ENCODE data around the gene SLC35E3. TPM values are rescaled to one million over a fixed set of nuclear protein-coding genes. Genes with fewer than 3 reads are reported as not detected.

The SLC35E3 gene
- total and polyA plus RNA-seq, 2 experiments from 2014 or later, result 5.5 to 13.8 TPM

GRCh38 chr12:68788554-68789143 lies 42.7 kb downstream of the SLC35E3 start (continued):
- TF ChIP-seq, protein P1, sequence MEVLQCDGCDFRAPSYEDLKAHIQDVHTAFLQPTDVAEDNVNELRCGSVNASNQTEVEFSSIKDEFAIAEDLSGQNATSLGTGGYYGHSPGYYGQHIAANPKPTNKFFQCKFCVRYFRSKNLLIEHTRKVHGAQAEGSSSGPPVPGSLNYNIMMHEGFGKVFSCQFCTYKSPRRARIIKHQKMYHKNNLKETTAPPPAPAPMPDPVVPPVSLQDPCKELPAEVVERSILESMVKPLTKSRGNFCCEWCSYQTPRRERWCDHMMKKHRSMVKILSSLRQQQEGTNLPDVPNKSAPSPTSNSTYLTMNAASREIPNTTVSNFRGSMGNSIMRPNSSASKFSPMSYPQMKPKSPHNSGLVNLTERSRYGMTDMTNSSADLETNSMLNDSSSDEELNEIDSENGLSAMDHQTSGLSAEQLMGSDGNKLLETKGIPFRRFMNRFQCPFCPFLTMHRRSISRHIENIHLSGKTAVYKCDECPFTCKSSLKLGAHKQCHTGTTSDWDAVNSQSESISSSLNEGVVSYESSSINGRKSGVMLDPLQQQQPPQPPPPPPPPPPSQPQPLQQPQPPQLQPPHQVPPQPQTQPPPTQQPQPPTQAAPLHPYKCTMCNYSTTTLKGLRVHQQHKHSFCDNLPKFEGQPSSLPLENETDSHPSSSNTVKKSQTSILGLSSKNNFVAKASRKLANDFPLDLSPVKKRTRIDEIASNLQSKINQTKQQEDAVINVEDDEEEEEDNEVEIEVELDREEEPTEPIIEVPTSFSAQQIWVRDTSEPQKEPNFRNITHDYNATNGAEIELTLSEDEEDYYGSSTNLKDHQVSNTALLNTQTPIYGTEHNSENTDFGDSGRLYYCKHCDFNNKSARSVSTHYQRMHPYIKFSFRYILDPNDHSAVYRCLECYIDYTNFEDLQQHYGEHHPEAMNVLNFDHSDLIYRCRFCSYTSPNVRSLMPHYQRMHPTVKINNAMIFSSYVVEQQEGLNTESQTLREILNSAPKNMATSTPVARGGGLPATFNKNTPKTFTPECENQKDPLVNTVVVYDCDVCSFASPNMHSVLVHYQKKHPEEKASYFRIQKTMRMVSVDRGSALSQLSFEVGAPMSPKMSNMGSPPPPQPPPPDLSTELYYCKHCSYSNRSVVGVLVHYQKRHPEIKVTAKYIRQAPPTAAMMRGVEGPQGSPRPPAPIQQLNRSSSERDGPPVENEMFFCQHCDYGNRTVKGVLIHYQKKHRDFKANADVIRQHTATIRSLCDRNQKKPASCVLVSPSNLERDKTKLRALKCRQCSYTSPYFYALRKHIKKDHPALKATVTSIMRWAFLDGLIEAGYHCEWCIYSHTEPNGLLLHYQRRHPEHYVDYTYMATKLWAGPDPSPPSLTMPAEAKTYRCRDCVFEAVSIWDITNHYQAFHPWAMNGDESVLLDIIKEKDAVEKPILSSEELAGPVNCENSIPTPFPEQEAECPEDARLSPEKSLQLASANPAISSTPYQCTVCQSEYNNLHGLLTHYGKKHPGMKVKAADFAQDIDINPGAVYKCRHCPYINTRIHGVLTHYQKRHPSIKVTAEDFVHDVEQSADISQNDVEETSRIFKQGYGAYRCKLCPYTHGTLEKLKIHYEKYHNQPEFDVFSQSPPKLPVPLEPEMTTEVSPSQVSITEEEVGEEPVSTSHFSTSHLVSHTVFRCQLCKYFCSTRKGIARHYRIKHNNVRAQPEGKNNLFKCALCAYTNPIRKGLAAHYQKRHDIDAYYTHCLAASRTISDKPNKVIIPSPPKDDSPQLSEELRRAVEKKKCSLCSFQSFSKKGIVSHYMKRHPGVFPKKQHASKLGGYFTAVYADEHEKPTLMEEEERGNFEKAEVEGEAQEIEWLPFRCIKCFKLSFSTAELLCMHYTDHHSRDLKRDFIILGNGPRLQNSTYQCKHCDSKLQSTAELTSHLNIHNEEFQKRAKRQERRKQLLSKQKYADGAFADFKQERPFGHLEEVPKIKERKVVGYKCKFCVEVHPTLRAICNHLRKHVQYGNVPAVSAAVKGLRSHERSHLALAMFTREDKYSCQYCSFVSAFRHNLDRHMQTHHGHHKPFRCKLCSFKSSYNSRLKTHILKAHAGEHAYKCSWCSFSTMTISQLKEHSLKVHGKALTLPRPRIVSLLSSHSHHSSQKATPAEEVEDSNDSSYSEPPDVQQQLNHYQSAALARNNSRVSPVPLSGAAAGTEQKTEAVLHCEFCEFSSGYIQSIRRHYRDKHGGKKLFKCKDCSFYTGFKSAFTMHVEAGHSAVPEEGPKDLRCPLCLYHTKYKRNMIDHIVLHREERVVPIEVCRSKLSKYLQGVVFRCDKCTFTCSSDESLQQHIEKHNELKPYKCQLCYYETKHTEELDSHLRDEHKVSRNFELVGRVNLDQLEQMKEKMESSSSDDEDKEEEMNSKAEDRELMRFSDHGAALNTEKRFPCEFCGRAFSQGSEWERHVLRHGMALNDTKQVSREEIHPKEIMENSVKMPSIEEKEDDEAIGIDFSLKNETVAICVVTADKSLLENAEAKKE (CRISPR knock-in tag; IDR thresholded peaks at IDR 0.05), result no peak

DNA sequence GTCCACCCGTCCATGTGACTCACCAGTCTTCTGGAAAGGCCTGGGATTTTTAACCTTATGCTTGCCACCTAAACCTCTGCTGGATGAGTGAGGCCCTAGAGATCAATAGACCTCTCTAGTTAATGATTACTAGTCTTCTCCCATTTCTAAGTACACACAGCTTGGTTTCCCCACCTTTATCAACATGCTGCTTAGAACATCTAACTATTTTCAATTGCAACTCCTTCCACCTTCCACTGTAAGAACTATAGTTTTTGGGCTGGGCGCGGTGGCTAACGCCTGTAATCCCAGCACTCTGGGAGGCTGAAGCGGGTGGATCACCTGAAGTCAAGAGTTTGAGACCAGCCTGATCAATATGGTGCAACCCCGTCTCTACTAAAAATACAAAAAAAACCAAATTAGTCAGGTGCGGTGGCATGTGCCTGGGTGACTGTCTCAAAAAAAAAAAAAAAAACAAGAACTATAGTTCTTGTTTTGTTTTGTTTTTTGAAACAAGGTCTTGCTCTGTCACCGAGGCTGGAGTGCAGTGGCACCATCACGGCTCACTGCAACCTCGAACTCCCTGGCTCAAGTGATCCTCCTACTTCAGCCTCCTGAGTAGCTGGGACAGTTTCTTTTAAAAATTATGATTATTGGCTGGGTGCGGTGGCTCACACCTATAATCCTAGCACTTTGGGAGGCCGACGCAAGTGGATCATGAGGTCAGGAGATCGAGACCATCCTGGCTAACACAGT lies 43.3 kb downstream of the SLC35E3 start:
- H3K27ac Mint-ChIP-seq, result no peak overlapping the region
- H3K9me2 ChIP-seq (ENCODE audit: insufficient read depth), result no peaks in the 10 kb centered on the region; the same call in 1 of the 2 replicates
- no peaks in the 10 kb centered on the region for H3F3A ChIP-seq (replicated peaks; ENCODE audit: low read depth)
- no peaks in the 10 kb centered on the region for H3K36me3 ChIP-seq (ENCODE audit: insufficient read depth)
- no peaks in the 10 kb centered on the region for H3K36me3 Mint-ChIP-seq (ENCODE audit: low read depth)
- H3K4me2 ChIP-seq, result no peak overlapping the region
- ATAC-seq (no peak), DNase-seq (ENCODE audit: low spot score) (no peak)
- H3K79me2 ChIP-seq (replicated peaks; ENCODE audit: insufficient read depth), result no peaks in the 10 kb centered on the region
- no peak overlapping the region for H3K4me3 Mint-ChIP-seq
- no peak overlapping the region for H3K4me3 ChIP-seq
- H3K27me3 ChIP-seq (ENCODE audit: insufficient read depth), result no peaks in the 10 kb centered on the region
- peaks cover 6% of the 10 kb centered on the region for H3K27me3 Mint-ChIP-seq (ENCODE audit: insufficient read depth, low read depth, poor library complexity)
- peaks cover 12% of the 10 kb centered on the region for H3K4me1 Mint-ChIP-seq
- no peaks in the 10 kb centered on the region for H3K4me1 ChIP-seq (ENCODE audit: insufficient read depth)
- H3K9me3 Mint-ChIP-seq, result no peaks in the 10 kb centered on the region
- H4K20me1 ChIP-seq (replicated peaks; ENCODE audit: insufficient read depth), result no peaks in the 10 kb centered on the region
- H2AFZ ChIP-seq, result no peak overlapping the region
- H3K27ac ChIP-seq (ENCODE audit: low read depth), result no peak overlapping the region
- no peak for TF ChIP-seq CREB1 (CRISPR knock-in tag; IDR thresholded peaks at IDR 0.05; ENCODE audit: low read depth)
- no peak for TF ChIP-seq ZNF331 (CRISPR knock-in tag; IDR thresholded peaks at IDR 0.05; ENCODE audit: low read depth)
- TF ChIP-seq, protein P2, sequence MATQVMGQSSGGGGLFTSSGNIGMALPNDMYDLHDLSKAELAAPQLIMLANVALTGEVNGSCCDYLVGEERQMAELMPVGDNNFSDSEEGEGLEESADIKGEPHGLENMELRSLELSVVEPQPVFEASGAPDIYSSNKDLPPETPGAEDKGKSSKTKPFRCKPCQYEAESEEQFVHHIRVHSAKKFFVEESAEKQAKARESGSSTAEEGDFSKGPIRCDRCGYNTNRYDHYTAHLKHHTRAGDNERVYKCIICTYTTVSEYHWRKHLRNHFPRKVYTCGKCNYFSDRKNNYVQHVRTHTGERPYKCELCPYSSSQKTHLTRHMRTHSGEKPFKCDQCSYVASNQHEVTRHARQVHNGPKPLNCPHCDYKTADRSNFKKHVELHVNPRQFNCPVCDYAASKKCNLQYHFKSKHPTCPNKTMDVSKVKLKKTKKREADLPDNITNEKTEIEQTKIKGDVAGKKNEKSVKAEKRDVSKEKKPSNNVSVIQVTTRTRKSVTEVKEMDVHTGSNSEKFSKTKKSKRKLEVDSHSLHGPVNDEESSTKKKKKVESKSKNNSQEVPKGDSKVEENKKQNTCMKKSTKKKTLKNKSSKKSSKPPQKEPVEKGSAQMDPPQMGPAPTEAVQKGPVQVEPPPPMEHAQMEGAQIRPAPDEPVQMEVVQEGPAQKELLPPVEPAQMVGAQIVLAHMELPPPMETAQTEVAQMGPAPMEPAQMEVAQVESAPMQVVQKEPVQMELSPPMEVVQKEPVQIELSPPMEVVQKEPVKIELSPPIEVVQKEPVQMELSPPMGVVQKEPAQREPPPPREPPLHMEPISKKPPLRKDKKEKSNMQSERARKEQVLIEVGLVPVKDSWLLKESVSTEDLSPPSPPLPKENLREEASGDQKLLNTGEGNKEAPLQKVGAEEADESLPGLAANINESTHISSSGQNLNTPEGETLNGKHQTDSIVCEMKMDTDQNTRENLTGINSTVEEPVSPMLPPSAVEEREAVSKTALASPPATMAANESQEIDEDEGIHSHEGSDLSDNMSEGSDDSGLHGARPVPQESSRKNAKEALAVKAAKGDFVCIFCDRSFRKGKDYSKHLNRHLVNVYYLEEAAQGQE (IDR thresholded peaks at IDR 0.05; ENCODE audit: unreplicated experiment), result no peak
- TF ChIP-seq, protein P3, sequence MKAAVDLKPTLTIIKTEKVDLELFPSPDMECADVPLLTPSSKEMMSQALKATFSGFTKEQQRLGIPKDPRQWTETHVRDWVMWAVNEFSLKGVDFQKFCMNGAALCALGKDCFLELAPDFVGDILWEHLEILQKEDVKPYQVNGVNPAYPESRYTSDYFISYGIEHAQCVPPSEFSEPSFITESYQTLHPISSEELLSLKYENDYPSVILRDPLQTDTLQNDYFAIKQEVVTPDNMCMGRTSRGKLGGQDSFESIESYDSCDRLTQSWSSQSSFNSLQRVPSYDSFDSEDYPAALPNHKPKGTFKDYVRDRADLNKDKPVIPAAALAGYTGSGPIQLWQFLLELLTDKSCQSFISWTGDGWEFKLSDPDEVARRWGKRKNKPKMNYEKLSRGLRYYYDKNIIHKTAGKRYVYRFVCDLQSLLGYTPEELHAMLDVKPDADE (IDR thresholded peaks at IDR 0.05), result no peak
- no peak for TF ChIP-seq JUNB (IDR thresholded peaks at IDR 0.05; ENCODE audit: unreplicated experiment)
- no peak for TF ChIP-seq EZH2phosphoT487 (IDR thresholded peaks at IDR 0.05; ENCODE audit: unreplicated experiment)
- no peak for TF ChIP-seq STAT1 (IDR thresholded peaks at IDR 0.05; ENCODE audit: unreplicated experiment)
- no peak for TF ChIP-seq EZH2 (IDR thresholded peaks at IDR 0.05; ENCODE audit: low read depth, unreplicated experiment)
- no peak for TF ChIP-seq POLR2AphosphoS5 (IDR thresholded peaks at IDR 0.05; ENCODE audit: low read depth)

Data from GM23338 (cell line).